Sigmoid colon (tissue), 7 donors: ENCODE results near the gene HRH1. TPM values are rescaled to one million over a fixed set of nuclear protein-coding genes. Genes with fewer than 3 reads are reported as not detected.

Experiments
- DNase-seq: peaks from one replicate; pipeline ENCODE4 v3.0.0-alpha.2; 2019
- H3K27ac ChIP-seq, 4 donors: fragments of 200-600 bp; sonication (generic); one replicate each; pipeline ENCODE4 v1.5.1; 2016 to 2019; ENCODE audit warnings: mild to moderate bottlenecking in 1 of 4
- H3K27me3 ChIP-seq, 3 donors: fragments of 200-600 bp; sonication (generic); one replicate each; pipeline ENCODE4 v1.5.1; 2019; ENCODE audit warnings: mild to moderate bottlenecking in 1 of 3
- H3K36me3 ChIP-seq, 4 donors: fragments of 200-600 bp; sonication (generic); one replicate each; pipeline ENCODE4 v1.5.1; 2016 to 2019
- H3K4me1 ChIP-seq, 4 donors: fragments of 200-600 bp; sonication (generic); one replicate each; pipeline ENCODE4 v1.5.1; 2017 to 2019
- H3K4me3 ChIP-seq, 4 donors: fragments of 200-600 bp; sonication (generic); one replicate each; pipeline ENCODE4 v1.5.1; 2017 to 2019; ENCODE audit warnings: mild to moderate bottlenecking in 2 of 4, moderate library complexity in 1 of 4
- H3K9me3 ChIP-seq, 4 donors: fragments of 200-600 bp in 3 of 4; sonication (generic) in 3 of 4; one replicate each; pipeline versions ENCODE4 v1.5.1 to v1.6.1; 2013 to 2019
- EP300 ChIP-seq, 4 donors: sonication (generic); formaldehyde crosslinking; IDR thresholded peaks; one replicate each; pipeline ENCODE4 v1.6.1; 2017; ENCODE audit warnings: antibody characterized with exemption in 4 of 4
- POLR2A ChIP-seq, 2 donors: fragments of 450-650 bp; IDR thresholded peaks; one replicate each; pipeline ENCODE4 v1.6.1; 2016; ENCODE audit warnings: antibody characterized with exemption in 2 of 2, mild to moderate bottlenecking in 2 of 2, moderate library complexity in 2 of 2
- POLR2AphosphoS5 ChIP-seq, 4 donors: sonication (generic); formaldehyde crosslinking; IDR thresholded peaks; one replicate each; pipeline ENCODE4 v1.6.1; 2017; ENCODE audit warnings: antibody characterized with exemption in 4 of 4
- WGBS, 2 donors: extraction: QIAGEN DNeasy Blood & Tissue Kit; methylation state at CpG; one replicate each; pipeline ENCODE4 v1.1.7; 2013; 5-methylcytosine and 5-hydroxymethylcytosine counted together
- intact Hi-C: fragments of 100-400 bp; cut with DNase I; formaldehyde crosslinking; loops from one replicate; pipeline ENCODE4 v1.15.1; 2023
- polyA plus RNA-seq, 3 donors: library from polyadenylated mRNA; stranded (reverse); fragments of 200-250 nt; gene quantifications; one replicate each; pipeline ENCODE4 v1.2.3, GENCODE V29; 2013
- total RNA-seq, 4 donors: library from RNA; depleted of rRNA; stranded (reverse); fragments of >200 nt; gene quantifications; one replicate each; pipeline ENCODE4 v1.1.0, GENCODE V29; 2016
- TF ChIP-seq, protein P1 (sequence below), 4 experiments: fragments of 450-650 bp in 3 of 4; fragments of 200-600 bp in 1 of 4; IDR thresholded peaks; one replicate each; pipeline ENCODE4 v1.5.1; 2016 to 2019; ENCODE audit warnings: antibody characterized with exemption in 4 of 4, mild to moderate bottlenecking in 3 of 4, moderate library complexity in 2 of 4
- donor health status: healthy with polysubstance abuse.
- donor health status: Bipolar disorder and iron deficiency.
- donor health status: healthy.

Gene HRH1
- total and polyA plus RNA-seq, 7 donors = 1.8 to 57.3 (median 3.9) TPM

GRCh38 chr3:11206316-11206715, 52.0 kb downstream of the HRH1 start:
- Histone ChIP-seq H3K4me3 (no peak overlapping the region), H3K4me1 (peaks cover 0 to 36% (median 25%) of the 10 kb centered on the region in 4 donors), H3K27ac (no peak overlapping the region), H3K9me3 (no peaks in the 10 kb centered on the region), H3K36me3 (no peaks in the 10 kb centered on the region), H3K27me3 (no peaks in the 10 kb centered on the region)
- intact Hi-C loops = no loop called here
- 89 to 92% methylated on average over 8 of the region's 8 CpGs for WGBS, 2 donors
- no peak for TF ChIP-seq POLR2AphosphoS5 (IDR thresholded peaks at IDR 0.05)
- no peak for TF ChIP-seq POLR2A (IDR thresholded peaks at IDR 0.05)
- TF ChIP-seq, protein P1, sequence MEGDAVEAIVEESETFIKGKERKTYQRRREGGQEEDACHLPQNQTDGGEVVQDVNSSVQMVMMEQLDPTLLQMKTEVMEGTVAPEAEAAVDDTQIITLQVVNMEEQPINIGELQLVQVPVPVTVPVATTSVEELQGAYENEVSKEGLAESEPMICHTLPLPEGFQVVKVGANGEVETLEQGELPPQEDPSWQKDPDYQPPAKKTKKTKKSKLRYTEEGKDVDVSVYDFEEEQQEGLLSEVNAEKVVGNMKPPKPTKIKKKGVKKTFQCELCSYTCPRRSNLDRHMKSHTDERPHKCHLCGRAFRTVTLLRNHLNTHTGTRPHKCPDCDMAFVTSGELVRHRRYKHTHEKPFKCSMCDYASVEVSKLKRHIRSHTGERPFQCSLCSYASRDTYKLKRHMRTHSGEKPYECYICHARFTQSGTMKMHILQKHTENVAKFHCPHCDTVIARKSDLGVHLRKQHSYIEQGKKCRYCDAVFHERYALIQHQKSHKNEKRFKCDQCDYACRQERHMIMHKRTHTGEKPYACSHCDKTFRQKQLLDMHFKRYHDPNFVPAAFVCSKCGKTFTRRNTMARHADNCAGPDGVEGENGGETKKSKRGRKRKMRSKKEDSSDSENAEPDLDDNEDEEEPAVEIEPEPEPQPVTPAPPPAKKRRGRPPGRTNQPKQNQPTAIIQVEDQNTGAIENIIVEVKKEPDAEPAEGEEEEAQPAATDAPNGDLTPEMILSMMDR (IDR thresholded peaks at IDR 0.05) = no peak
- TF ChIP-seq EP300 (IDR thresholded peaks at IDR 0.05) = no peak
- peak; percentile 42 for DNase-seq

- WGBS, 2 donors = 93 to 94% methylated on average over 8 of the region's 8 CpGs
- no peak overlapping the region for H3K27ac ChIP-seq
- peak; percentile 41 for DNase-seq
- H3K27me3 ChIP-seq = no peaks in the 10 kb centered on the region
- no peaks in the 10 kb centered on the region for H3K36me3 ChIP-seq
- peaks cover 0 to 41% (median 28%) of the 10 kb centered on the region in 4 donors for H3K4me1 ChIP-seq
- intact Hi-C loops = no loop called here
- TF ChIP-seq, protein P1 (IDR thresholded peaks at IDR 0.05) = no peak
- TF ChIP-seq POLR2AphosphoS5 (IDR thresholded peaks at IDR 0.05) = no peak
- no peak for TF ChIP-seq EP300 (IDR thresholded peaks at IDR 0.05)
- TF ChIP-seq POLR2A (IDR thresholded peaks at IDR 0.05) = no peak
- H3K9me3 ChIP-seq = no peaks in the 10 kb centered on the region
- no peak overlapping the region for H3K4me3 ChIP-seq
These were observed 52.7 kb downstream of the HRH1 start for GRCh38 chr3:11206953-11207352.

DNA sequence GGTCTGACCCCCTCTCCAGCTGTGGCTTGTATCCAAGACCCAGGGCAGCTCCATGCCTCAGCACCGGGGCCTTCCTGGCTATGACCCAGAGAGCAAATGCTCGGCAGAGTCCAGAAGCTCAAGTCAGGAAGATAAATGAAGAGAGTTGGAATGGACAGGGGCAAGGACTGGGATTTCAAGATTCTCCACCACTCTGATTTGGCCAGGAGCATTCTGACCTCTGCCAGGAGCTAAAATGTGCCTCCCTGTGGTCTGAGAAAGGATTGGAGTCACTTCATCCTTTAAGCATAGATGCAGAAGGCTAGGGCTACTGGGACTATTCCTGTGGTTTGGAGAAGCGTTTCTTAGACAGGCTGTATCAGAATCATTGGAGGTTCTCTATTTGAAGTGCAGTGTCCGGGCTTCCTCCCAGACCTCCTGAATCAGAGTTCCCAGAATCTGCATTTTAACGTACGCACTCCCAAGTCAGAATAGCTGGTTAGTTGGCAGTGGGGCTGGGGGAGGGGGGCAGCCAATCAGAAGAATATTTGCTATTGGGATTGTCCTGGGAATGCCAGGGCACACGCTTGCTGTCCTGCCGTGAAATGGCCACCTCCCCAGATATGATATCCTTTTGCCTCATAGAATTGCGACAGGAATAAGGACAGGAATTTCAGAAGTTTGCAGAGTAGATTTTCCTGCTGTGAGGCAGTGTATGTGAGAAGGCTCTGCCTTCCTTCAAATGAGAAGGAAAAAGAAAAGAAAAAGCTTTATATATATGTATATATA, 57.4 kb downstream of the HRH1 start:
- intact Hi-C loops = loop anchor here (5.0 kb wide), 2 partner anchors 54 to 114 kb away; no protein-coding TSS in a partner anchor
- 84 to 86% methylated on average over 9 of the region's 9 CpGs for WGBS, 2 donors
- H3K4me3 ChIP-seq = no peak overlapping the region
- peaks cover 0 to 62% (median 45%) of the 10 kb centered on the region in 4 donors for H3K4me1 ChIP-seq
- peak; percentile 55 for DNase-seq
- H3K27ac ChIP-seq = peak overlapping the region in 3 of 4 donors; percentile 75 to 91 (median 80)
- no peaks in the 10 kb centered on the region for H3K36me3 ChIP-seq
- H3K9me3 ChIP-seq = no peaks in the 10 kb centered on the region
- no peaks in the 10 kb centered on the region for H3K27me3 ChIP-seq
- TF ChIP-seq, protein P1 (IDR thresholded peaks at IDR 0.05) = peak in 1 of 4 experiments; percentile 16
- no peak for TF ChIP-seq EP300 (IDR thresholded peaks at IDR 0.05)
- no peak for TF ChIP-seq POLR2AphosphoS5 (IDR thresholded peaks at IDR 0.05)
- no peak for TF ChIP-seq POLR2A (IDR thresholded peaks at IDR 0.05)

- Histone ChIP-seq H3K4me3 (no peak overlapping the region), H3K27ac (peak overlapping the region in 3 of 4 donors; percentile 75 to 91 (median 80)), H3K9me3 (no peaks in the 10 kb centered on the region), H3K36me3 (no peaks in the 10 kb centered on the region), H3K4me1 (peaks cover 0 to 60% (median 45%) of the 10 kb centered on the region in 4 donors), H3K27me3 (no peaks in the 10 kb centered on the region)
- intact Hi-C loops = loop anchor here (5.0 kb wide), 2 partner anchors 55 to 115 kb away; no protein-coding TSS in a partner anchor
- 67 to 73% methylated on average over 3 of the region's 3 CpGs for WGBS, 2 donors
- TF ChIP-seq POLR2AphosphoS5 (IDR thresholded peaks at IDR 0.05) (peak in 1 of 4 donors; percentile 4), EP300 (IDR thresholded peaks at IDR 0.05) (no peak)
- DNase-seq = peak; percentile 40
These were observed 58.0 kb downstream of the HRH1 start for GRCh38 chr3:11212299-11212608.

GRCh38 chr3:11212784-11213183, 58.5 kb downstream of the HRH1 start:
- H3K4me1 ChIP-seq = peaks cover 0 to 56% (median 44%) of the 10 kb centered on the region in 4 donors
- peak; percentile 10 for DNase-seq
- no peaks in the 10 kb centered on the region for H3K36me3 ChIP-seq
- intact Hi-C loops = loop anchor here (5.0 kb wide), 2 partner anchors 55 to 115 kb away; no protein-coding TSS in a partner anchor
- H3K27ac ChIP-seq = peak overlapping the region in 3 of 4 donors; percentile 75 to 91 (median 80)
- TF ChIP-seq POLR2AphosphoS5 (IDR thresholded peaks at IDR 0.05) = no peak
- TF ChIP-seq, protein P1 (IDR thresholded peaks at IDR 0.05) = no peak
- no peak for TF ChIP-seq POLR2A (IDR thresholded peaks at IDR 0.05)
- TF ChIP-seq EP300 (IDR thresholded peaks at IDR 0.05) = no peak
- no peaks in the 10 kb centered on the region for H3K9me3 ChIP-seq
- no peak overlapping the region for H3K4me3 ChIP-seq
- H3K27me3 ChIP-seq = no peaks in the 10 kb centered on the region
- 93 to 96% methylated on average over 6 of the region's 6 CpGs for WGBS, 2 donors
